Breast epithelium (tissue), 3 donors: Measurements from ENCODE around the gene TNFRSF11A.

ENCODE experiments used
- POLR2A ChIP-seq: fragments of 450-650 bp; IDR thresholded peaks from one replicate; pipeline ENCODE4 v1.6.1; 2016; ENCODE audit warnings: antibody characterized with exemption, mild to moderate bottlenecking, moderate library complexity
- POLR2AphosphoS5 ChIP-seq, 3 donors: sonication (generic); formaldehyde crosslinking; IDR thresholded peaks; one replicate each; pipeline ENCODE4 v1.6.1; 2017; ENCODE audit warnings: antibody characterized with exemption in 3 of 3
- TF ChIP-seq, protein P1 (sequence below), 3 donors: fragments of 450-650 bp; IDR thresholded peaks; one replicate each; pipeline ENCODE4 v1.5.1; 2016 to 2017; ENCODE audit warnings: antibody characterized with exemption in 3 of 3, mild to moderate bottlenecking in 3 of 3, moderate library complexity in 3 of 3

DNA sequence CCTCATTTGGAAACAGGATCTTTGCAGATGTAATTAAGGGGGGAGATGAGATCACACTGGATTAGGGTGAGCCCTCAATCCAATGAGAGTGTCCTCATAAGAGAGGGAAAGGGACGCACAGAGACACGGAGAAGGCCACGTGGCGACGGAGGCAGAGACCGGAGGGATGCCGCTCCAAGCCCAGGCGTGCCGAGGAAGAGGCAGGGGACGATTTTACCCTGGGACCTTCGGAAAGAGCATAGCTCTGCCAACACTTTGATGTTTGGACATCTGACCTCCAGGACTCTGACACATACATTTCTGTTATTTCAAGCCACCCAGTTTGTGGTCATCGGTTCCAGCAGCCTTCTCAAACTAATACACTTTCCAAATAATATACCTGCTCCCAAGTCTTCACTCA is 113.3 kb downstream of the TNFRSF11A start:
- TF ChIP-seq, protein P1, sequence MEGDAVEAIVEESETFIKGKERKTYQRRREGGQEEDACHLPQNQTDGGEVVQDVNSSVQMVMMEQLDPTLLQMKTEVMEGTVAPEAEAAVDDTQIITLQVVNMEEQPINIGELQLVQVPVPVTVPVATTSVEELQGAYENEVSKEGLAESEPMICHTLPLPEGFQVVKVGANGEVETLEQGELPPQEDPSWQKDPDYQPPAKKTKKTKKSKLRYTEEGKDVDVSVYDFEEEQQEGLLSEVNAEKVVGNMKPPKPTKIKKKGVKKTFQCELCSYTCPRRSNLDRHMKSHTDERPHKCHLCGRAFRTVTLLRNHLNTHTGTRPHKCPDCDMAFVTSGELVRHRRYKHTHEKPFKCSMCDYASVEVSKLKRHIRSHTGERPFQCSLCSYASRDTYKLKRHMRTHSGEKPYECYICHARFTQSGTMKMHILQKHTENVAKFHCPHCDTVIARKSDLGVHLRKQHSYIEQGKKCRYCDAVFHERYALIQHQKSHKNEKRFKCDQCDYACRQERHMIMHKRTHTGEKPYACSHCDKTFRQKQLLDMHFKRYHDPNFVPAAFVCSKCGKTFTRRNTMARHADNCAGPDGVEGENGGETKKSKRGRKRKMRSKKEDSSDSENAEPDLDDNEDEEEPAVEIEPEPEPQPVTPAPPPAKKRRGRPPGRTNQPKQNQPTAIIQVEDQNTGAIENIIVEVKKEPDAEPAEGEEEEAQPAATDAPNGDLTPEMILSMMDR (IDR thresholded peaks at IDR 0.05): no peak
- TF ChIP-seq POLR2A (no peak), POLR2AphosphoS5 (IDR thresholded peaks at IDR 0.05) (no peak)
